ENCODE measurements around the gene DBX1.

The DBX1 gene

DNA sequence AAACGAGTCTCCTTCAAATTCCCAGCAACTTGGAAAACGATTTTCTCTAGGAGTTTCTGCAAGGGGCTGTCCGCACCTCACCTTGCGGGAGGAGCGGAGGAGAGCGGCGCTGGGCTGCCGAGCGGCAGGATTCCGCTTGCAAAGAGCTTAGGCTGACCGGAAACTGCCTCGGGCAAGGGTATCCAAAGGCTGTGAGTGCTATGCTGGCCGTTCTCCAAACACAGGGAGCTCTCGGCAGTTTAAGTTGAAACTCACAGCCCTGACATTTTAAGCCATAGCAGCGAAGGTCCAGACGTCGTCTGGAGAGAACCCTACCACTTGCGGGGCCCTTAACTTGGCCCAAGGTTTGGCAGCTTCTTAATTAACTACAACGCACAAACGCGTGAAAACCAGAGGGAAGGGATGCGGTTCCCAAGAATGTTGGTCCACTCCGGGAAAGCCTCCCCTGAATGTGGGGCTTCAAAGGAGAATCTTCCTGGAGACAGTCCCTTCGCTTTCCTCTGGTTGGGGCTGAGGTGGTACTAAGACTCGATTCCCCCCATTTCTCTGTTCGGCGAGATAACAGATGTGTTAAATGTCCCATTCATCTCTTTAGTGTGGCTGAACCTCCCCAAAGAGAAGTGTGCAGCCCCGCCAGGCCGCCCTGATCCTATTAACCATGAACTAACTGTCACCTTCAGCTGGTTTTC is 1.1 kb upstream of the DBX1 start:
- no peaks in the 10 kb centered on the region for H3K36me3 ChIP-seq (replicated peaks; ENCODE audit: low read depth, low read length)
- no peak overlapping the region for H2AFZ ChIP-seq (ENCODE audit: low read depth, low read length)
- TF ChIP-seq, protein P1, sequence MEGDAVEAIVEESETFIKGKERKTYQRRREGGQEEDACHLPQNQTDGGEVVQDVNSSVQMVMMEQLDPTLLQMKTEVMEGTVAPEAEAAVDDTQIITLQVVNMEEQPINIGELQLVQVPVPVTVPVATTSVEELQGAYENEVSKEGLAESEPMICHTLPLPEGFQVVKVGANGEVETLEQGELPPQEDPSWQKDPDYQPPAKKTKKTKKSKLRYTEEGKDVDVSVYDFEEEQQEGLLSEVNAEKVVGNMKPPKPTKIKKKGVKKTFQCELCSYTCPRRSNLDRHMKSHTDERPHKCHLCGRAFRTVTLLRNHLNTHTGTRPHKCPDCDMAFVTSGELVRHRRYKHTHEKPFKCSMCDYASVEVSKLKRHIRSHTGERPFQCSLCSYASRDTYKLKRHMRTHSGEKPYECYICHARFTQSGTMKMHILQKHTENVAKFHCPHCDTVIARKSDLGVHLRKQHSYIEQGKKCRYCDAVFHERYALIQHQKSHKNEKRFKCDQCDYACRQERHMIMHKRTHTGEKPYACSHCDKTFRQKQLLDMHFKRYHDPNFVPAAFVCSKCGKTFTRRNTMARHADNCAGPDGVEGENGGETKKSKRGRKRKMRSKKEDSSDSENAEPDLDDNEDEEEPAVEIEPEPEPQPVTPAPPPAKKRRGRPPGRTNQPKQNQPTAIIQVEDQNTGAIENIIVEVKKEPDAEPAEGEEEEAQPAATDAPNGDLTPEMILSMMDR (IDR thresholded peaks at IDR 0.05; ENCODE audit: low read depth, low read length): no peak
- no peak for TF ChIP-seq EZH2phosphoT487 (IDR thresholded peaks at IDR 0.05; ENCODE audit: low read depth)
- H3K4me2 ChIP-seq (ENCODE audit: low read length): no peak overlapping the region
- H3K27ac ChIP-seq (ENCODE audit: low read length): no peak overlapping the region
- H3K4me3 ChIP-seq (ENCODE audit: low read length): no peak overlapping the region
- no peaks in the 10 kb centered on the region for H3K4me1 ChIP-seq (ENCODE audit: low read length)
- H3K9ac ChIP-seq (ENCODE audit: low read length): no peak overlapping the region
- H3K9me3 ChIP-seq (ENCODE audit: insufficient read depth, low read length): no peaks in the 10 kb centered on the region
- H3K79me2 ChIP-seq (ENCODE audit: low read length): no peaks in the 10 kb centered on the region
- H3K27me3 ChIP-seq (ENCODE audit: low read depth, low read length): no peaks in the 10 kb centered on the region
- no peaks in the 10 kb centered on the region for H4K20me1 ChIP-seq (ENCODE audit: insufficient read depth, low read length)

DNA sequence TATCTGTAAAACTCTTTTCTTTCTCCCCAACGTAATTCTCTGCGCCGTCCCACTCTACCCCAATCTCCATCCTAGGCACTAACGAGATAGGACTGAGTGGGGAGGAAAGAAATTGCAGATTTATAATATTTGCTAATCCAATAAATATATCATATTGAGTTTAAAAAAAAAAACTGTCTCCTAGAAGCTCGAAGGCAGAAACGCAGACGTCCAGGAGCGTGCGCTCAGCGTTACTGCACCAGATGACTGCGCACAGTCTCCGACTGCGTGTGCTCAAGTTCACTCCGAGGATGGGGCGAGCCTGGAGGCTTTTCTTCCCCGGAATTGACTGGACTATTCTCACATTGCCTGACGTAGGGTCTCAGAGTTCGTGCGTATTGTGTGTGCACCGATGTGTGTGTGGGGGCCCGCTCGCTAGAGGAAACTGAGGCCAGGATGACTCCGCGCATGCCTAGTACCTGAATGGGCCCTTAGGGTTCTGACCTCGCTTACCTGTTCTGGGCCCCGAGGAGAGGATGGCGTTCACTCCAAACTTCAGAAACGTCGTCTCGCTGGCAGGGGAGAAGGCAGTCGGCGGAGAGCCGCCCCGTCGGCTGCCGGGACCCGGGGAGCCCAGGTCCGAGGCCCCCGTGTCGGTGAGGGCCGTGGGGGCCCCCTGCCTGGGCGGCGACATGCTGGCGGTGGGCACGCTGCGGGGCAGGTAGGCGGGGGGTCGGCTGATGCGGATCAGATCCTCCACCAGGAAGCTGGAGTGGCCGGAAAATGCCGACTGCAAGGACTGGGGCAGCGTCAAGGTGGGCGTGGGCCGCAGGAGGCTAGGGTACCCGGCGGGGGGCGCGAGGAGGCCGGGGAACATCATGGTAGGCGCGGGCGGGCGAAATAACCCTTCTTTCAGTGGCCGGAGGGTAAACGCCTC is 551 bp downstream of the DBX1 start:
- 0 out of 2 replicates have a peak, but pooled peaks cover under 1% of the 10 kb centered on the region for H3K27me3 ChIP-seq (ENCODE audit: low read depth, low read length)
- no peaks in the 10 kb centered on the region for H3K4me1 ChIP-seq (ENCODE audit: low read length)
- H3K9me3 ChIP-seq (ENCODE audit: insufficient read depth, low read length): no peaks in the 10 kb centered on the region
- TF ChIP-seq, protein P1 (IDR thresholded peaks at IDR 0.05; ENCODE audit: low read depth, low read length): no peak
- no peak for TF ChIP-seq EZH2phosphoT487 (IDR thresholded peaks at IDR 0.05; ENCODE audit: low read depth)
- H4K20me1 ChIP-seq (ENCODE audit: insufficient read depth, low read length): no peaks in the 10 kb centered on the region
- no peak overlapping the region for H3K4me3 ChIP-seq (ENCODE audit: low read length)
- no peak overlapping the region for H3K4me2 ChIP-seq (ENCODE audit: low read length)
- H2AFZ ChIP-seq (ENCODE audit: low read depth, low read length): no peak overlapping the region
- H3K79me2 ChIP-seq (ENCODE audit: low read length): no peaks in the 10 kb centered on the region
- H3K36me3 ChIP-seq (replicated peaks; ENCODE audit: low read depth, low read length): no peaks in the 10 kb centered on the region
- no peak overlapping the region for H3K27ac ChIP-seq (ENCODE audit: low read length)
- no peak overlapping the region for H3K9ac ChIP-seq (ENCODE audit: low read length)

DNA sequence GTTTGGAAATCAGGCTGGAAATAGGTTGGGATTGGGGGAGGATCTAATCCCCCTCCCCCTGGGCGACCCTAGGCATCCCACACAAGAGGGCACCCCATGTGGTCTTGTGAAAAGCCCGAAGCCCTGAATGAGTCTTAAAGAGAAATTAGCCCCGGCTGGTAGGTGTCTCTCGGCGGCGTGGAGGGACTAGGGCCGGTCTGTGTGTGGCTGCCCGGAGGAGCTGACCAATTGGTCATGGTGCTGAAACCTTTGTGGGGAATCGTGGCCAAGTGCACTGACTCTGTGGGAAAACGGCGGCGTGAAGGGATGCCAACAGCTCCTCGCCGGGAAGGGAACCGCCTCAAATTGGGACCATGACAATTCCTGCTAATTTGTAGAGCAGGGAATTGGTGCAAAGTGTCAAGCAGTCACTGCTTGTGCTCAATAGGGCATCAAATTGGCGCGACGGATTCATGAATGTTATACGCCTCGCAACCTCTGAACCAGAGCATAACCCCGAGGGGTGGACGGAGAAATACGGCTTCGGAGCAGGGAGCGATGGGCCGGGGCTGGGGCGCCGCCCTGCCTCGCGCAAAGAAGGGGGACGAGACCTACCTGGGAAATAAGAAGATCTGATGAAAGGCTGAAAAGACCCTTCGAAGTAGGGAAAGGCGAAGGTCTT is 1.5 kb downstream of the DBX1 start:
- no peak overlapping the region for H3K4me2 ChIP-seq (ENCODE audit: low read length)
- H2AFZ ChIP-seq (ENCODE audit: low read depth, low read length): no peak overlapping the region

More for the DNA sequence above, 1.5 kb downstream of the DBX1 start:
- Histone ChIP-seq H4K20me1 (ENCODE audit: insufficient read depth, low read length) (no peaks in the 10 kb centered on the region), H3K4me3 (ENCODE audit: low read length) (no peak overlapping the region), H3K27ac (ENCODE audit: low read length) (no peak overlapping the region), H3K9me3 (ENCODE audit: insufficient read depth, low read length) (no peaks in the 10 kb centered on the region), H3K9ac (ENCODE audit: low read length) (no peak overlapping the region), H3K79me2 (ENCODE audit: low read length) (no peaks in the 10 kb centered on the region), H3K27me3 (ENCODE audit: low read depth, low read length) (peaks cover 8% of the 10 kb centered on the region; the same call in 1 of the 2 replicates), H3K4me1 (ENCODE audit: low read length) (no peaks in the 10 kb centered on the region), H3K36me3 (replicated peaks; ENCODE audit: low read depth, low read length) (no peaks in the 10 kb centered on the region)
- TF ChIP-seq, protein P1 (IDR thresholded peaks at IDR 0.05; ENCODE audit: low read depth, low read length): no peak
- no peak for TF ChIP-seq EZH2phosphoT487 (IDR thresholded peaks at IDR 0.05; ENCODE audit: low read depth)

All from OCI-LY3 (cell line).